ENCODE data around the gene GRIK4. TPM values are rescaled to one million over a fixed set of nuclear protein-coding genes. Genes with fewer than 3 reads are reported as not detected.

The GRIK4 gene
- total RNA-seq, 4 donors from 2014 or later = under 0.01 to 0.69 (median 0.25) TPM

- 67 to 70% methylated on average over 5 to 7 of the region's 11 CpGs for WGBS, 2 donors (ENCODE audit: low coverage in 1 of 2)
- no peaks in the 10 kb centered on the region for H3K36me3 ChIP-seq
- TF ChIP-seq EP300 (IDR thresholded peaks at IDR 0.05) (no peak), POLR2A (IDR thresholded peaks at IDR 0.05) (no peak), POLR2AphosphoS5 (IDR thresholded peaks at IDR 0.05) (no peak), CTCF (IDR thresholded peaks at IDR 0.05) (no peak)
- H3K27ac ChIP-seq = no peak overlapping the region
- no peaks in the 10 kb centered on the region for H3K4me1 ChIP-seq
- no peak for ATAC-seq
- no peak overlapping the region for H3K4me3 ChIP-seq
- H3K27me3 ChIP-seq = peaks cover 43% of the 10 kb centered on the region
- H3K9me3 ChIP-seq = no peaks in the 10 kb centered on the region
These were observed 358.0 kb downstream of the GRIK4 start for GRCh38 chr11:120869516-120870011.

- no peak for ATAC-seq
- no peaks in the 10 kb centered on the region for H3K9me3 ChIP-seq
- H3K27ac ChIP-seq = no peak overlapping the region
- H3K27me3 ChIP-seq = peaks cover 39% of the 10 kb centered on the region
- H3K4me1 ChIP-seq = no peaks in the 10 kb centered on the region
- WGBS, 2 donors (ENCODE audit: low coverage in 1 of 2) = 62 to 65% methylated on average over 4 to 6 of the region's 6 CpGs
- TF ChIP-seq CTCF (IDR thresholded peaks at IDR 0.05) = no peak
- no peak for TF ChIP-seq EP300 (IDR thresholded peaks at IDR 0.05)
- no peak for TF ChIP-seq POLR2A (IDR thresholded peaks at IDR 0.05)
- TF ChIP-seq POLR2AphosphoS5 (IDR thresholded peaks at IDR 0.05) = no peak
- no peak overlapping the region for H3K4me3 ChIP-seq
- no peaks in the 10 kb centered on the region for H3K36me3 ChIP-seq
These were observed 359.6 kb downstream of the GRIK4 start for GRCh38 chr11:120871194-120871593.

GRCh38 chr11:120871924-120872323 is 360.4 kb downstream of the GRIK4 start:
- no peak for ATAC-seq
- Histone ChIP-seq H3K27me3 (peaks cover 31% of the 10 kb centered on the region), H3K9me3 (no peaks in the 10 kb centered on the region), H3K4me1 (no peaks in the 10 kb centered on the region), H3K36me3 (no peaks in the 10 kb centered on the region), H3K27ac (no peak overlapping the region), H3K4me3 (no peak overlapping the region)
- 23 to 71% methylated on average over 1 to 2 of the region's 2 CpGs for WGBS, 2 donors (ENCODE audit: low coverage in 1 of 2)
- TF ChIP-seq EP300 (IDR thresholded peaks at IDR 0.05) (no peak), CTCF (IDR thresholded peaks at IDR 0.05) (no peak), POLR2AphosphoS5 (IDR thresholded peaks at IDR 0.05) (no peak), POLR2A (IDR thresholded peaks at IDR 0.05) (no peak)

- WGBS, 2 donors (ENCODE audit: low coverage in 1 of 2) = 53% methylated on average over 2 of the region's 15 CpGs; no CpG with 5 or more reads in 1 of the 2 donors
- no peaks in the 10 kb centered on the region for H3K9me3 ChIP-seq
These were observed 362.6 kb downstream of the GRIK4 start for GRCh38 chr11:120873966-120874735.

More at GRCh38 chr11:120873966-120874735, 362.6 kb downstream of the GRIK4 start:
- no peaks in the 10 kb centered on the region for H3K4me1 ChIP-seq
- no peak overlapping the region for H3K27ac ChIP-seq
- H3K27me3 ChIP-seq = peaks cover 22% of the 10 kb centered on the region
- ATAC-seq = no peak
- no peak overlapping the region for H3K4me3 ChIP-seq
- TF ChIP-seq POLR2A (IDR thresholded peaks at IDR 0.05) = no peak
- TF ChIP-seq CTCF (IDR thresholded peaks at IDR 0.05) = no peak
- TF ChIP-seq EP300 (IDR thresholded peaks at IDR 0.05) = no peak
- no peak for TF ChIP-seq POLR2AphosphoS5 (IDR thresholded peaks at IDR 0.05)
- no peaks in the 10 kb centered on the region for H3K36me3 ChIP-seq
